GM12878 (cell line): ENCODE results near the gene GET3.

Experiments
- BHLHE40 ChIP-seq, 2 experiments: fragments of 450-650 bp in 1 of 2; IDR thresholded peaks; 2 replicates each; pipeline ENCODE4 v1.6.1; 2011 to 2017; ENCODE audit warnings: low read depth in 2 of 2, borderline replicate concordance in 1 of 2, improper control_type of control experiment in 1 of 2, low read length in 1 of 2, mild to moderate bottlenecking in 1 of 2
- CTCF ChIP-seq, 3 experiments: IDR thresholded peaks in 2 of 3; conservative IDR thresholded peaks in 1 of 3; 2 replicates each; pipeline ENCODE4 v1.5.1; 2011; ENCODE audit warnings: low read depth in 3 of 3, low read length in 3 of 3, mild to moderate bottlenecking in 3 of 3, control low read depth in 2 of 3, moderate library complexity in 2 of 3, inconsistent platforms in 1 of 3, mixed read lengths in 1 of 3; ENCODE audit not compliant: control insufficient read depth in 2 of 3, insufficient read depth in 1 of 3; ENCODE audit errors: extremely low read depth in 1 of 3
- EZH2 ChIP-seq: IDR thresholded peaks from 2 replicates; pipeline ENCODE4 v1.6.1; 2012; ENCODE audit warnings: low read depth, mild to moderate bottlenecking, control low read depth, inconsistent platforms, low read length, borderline replicate concordance; ENCODE audit not compliant: control insufficient read depth
- HDAC6 ChIP-seq: fragments of 200-600 bp; sonication (generic); IDR thresholded peaks from one replicate; pipeline ENCODE4 v1.8.0; 2017; ENCODE audit warnings: antibody characterized with exemption; ENCODE audit not compliant: unreplicated experiment
- IKZF1 ChIP-seq: fragments of 450-650 bp; conservative IDR thresholded peaks from 2 replicates; pipeline ENCODE4 v1.6.1; 2017; ENCODE audit warnings: antibody characterized with exemption, mild to moderate bottlenecking
- MAX ChIP-seq: IDR thresholded peaks from 2 replicates; pipeline ENCODE4 v1.6.1; 2012; ENCODE audit warnings: low read depth, low read length, improper control_type of control experiment
- POLR2A ChIP-seq: IDR thresholded peaks from 2 replicates; pipeline ENCODE4 v1.6.1; 2011; ENCODE audit warnings: low read depth, mild to moderate bottlenecking, low read length
- POLR2AphosphoS5 ChIP-seq: IDR thresholded peaks from 2 replicates; pipeline ENCODE4 v1.6.1; 2011; ENCODE audit warnings: mild to moderate bottlenecking, low read length, inconsistent platforms

GRCh38 chr19:12730064-12730463 is 7.2 kb upstream of the GET3 start:
- TF ChIP-seq MAX (no peak), CTCF (IDR thresholded peaks at IDR 0.05 in 2 of 3, conservative IDR thresholded peaks at IDR 0.05 in 1 of 3; ENCODE audit: control insufficient read depth in 2 of 3, extremely low read depth in 1 of 3, insufficient read depth in 1 of 3, low read depth in 3 of 3, low read length in 3 of 3) (no peak), EZH2 (no peak), HDAC6 (no peak), IKZF1 (no peak), POLR2A (0 out of 2 replicates have a peak, but pooled peaks have one; percentile 47), POLR2AphosphoS5 (no peak), BHLHE40 (IDR thresholded peaks at IDR 0.05; ENCODE audit: borderline replicate concordance in 1 of 2, low read depth in 2 of 2, low read length in 1 of 2) (no peak)
